GM12891 (cell line): ENCODE measurements around the gene SHROOM3.
A peak's percentile ranks its signal among the peaks of the same experiment; 100 is the strongest.

ENCODE experiments used
- DNase-seq: peaks from one replicate; pipeline ENCODE4 v3.0.0; 2011; ENCODE audit warnings: low spot score; ENCODE audit not compliant: insufficient read length
- FAIRE-seq: peaks from 2 replicates; lab custom pipeline; 2011; peaks lifted over from hg19 to GRCh38; lab: Jason Lieb, UNC
- PAX5 ChIP-seq: IDR thresholded peaks from 2 replicates; pipeline ENCODE4 v1.6.1; 2011; ENCODE audit warnings: low read length, moderate library complexity, mild to moderate bottlenecking; ENCODE audit not compliant: insufficient read depth, severe bottlenecking
- POLR2A ChIP-seq: IDR thresholded peaks from 2 replicates; pipeline ENCODE4 v1.6.1; 2011; ENCODE audit warnings: low read depth, low read length, control low read depth
- POLR2AphosphoS5 ChIP-seq: IDR thresholded peaks from 2 replicates; pipeline ENCODE4 v1.6.1; 2011; ENCODE audit warnings: low read depth, low read length, control low read depth
- POU2F2 ChIP-seq: IDR thresholded peaks from 2 replicates; pipeline ENCODE4 v1.6.1; 2011; ENCODE audit warnings: low read depth, mild to moderate bottlenecking, control low read depth, low read length, moderate library complexity
- SPI1 ChIP-seq: IDR thresholded peaks from 2 replicates; pipeline ENCODE4 v1.6.1; 2011; ENCODE audit warnings: low read depth, low read length, control low read depth
- TAF1 ChIP-seq: IDR thresholded peaks from 2 replicates; pipeline ENCODE4 v1.6.1; 2011; ENCODE audit warnings: low read depth, low read length, control low read depth

Gene SHROOM3

DNA sequence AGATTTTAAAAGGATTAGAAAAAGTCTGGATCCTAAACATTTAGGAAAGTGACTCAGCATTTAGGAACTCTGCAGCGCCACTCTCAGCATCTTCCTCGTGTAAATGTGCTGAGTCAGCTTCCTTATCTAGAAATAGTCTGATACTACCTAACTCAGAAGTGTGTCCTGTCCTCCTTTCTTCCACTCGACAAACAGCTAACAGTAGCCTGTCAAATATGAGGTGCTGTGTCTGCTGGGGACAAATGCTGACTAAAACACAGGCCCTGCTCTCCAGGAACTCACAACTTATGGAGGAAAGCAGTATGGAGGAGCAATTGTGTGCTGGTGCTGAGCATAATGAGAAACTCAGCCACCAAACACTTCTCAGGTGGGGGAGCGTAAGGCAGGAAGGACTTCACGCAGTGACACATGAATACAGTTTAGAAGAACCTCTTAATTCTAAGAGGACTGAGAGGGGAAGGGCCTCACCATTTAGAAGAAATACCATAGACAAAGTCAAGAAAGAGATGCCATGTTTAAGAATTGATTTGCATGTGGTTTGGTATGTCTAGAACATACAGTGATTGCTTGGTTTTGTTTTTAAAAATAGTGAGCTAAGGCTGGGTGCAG, 337.6 kb downstream of the SHROOM3 start:
- FAIRE-seq (no peak), DNase-seq (no peak)
- no peak for TF ChIP-seq PAX5
- 0 out of 2 replicates have a peak, but pooled peaks have one; percentile 22 for TF ChIP-seq POU2F2

GRCh38 chr4:76773766-76774165, 338.7 kb downstream of the SHROOM3 start:
- TF ChIP-seq PAX5 (no peak), POU2F2 (no peak), POLR2A (no peak), POLR2AphosphoS5 (no peak), TAF1 (no peak), SPI1 (no peak)
- DNase-seq (no peak), FAIRE-seq (no peak)

GRCh38 chr4:76779740-76780459, 344.9 kb downstream of the SHROOM3 start:
- DNase-seq (no peak), FAIRE-seq (no peak)
- no peak for TF ChIP-seq SPI1
- TF ChIP-seq POLR2A: no peak

DNA sequence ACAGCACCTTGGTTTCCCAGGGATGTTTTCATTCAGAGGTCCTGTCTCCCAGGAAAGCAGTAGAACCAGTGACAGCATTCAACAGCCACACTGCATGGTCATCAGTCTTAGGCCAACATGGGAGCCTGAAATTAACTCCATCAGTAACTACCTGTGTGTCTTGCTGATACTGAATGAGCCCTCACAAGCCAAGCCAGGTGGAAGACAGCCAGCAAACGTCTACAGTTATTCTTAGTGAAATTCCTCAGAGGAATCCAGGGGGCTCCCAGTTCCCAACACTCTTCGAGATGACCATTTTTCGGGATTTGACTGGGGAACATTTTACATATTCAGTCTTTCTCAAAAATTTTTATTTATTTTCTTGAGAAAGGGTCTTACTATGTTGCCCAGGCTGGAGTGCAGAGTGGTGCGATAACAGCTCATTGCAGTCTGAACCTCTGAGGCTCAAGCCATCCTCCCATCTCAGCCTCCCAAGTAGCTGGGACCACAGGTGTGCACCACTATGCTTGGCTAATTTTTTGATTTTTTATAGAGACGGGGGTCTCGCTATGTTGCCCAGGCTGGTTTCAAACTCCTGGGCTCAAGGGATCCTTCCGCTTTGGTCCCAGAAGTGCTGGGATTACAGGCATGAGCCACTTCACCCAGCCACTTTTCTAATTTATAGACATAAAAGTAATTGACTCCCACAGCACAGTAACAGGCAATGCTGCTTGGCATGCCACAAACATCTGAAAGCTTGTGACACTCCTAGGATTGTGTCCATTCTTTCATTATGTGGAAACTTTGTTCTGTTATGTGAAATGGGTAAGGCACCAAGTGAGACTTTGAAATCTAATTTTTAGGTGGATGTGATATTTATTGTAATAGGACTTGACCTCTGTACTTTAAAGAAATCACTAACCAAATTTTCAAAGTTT, 346.0 kb downstream of the SHROOM3 start:
- TF ChIP-seq TAF1 (no peak), POU2F2 (no peak), POLR2A (no peak), SPI1 (no peak), POLR2AphosphoS5 (no peak), PAX5 (no peak)
- FAIRE-seq (no peak), DNase-seq (no peak)

DNA sequence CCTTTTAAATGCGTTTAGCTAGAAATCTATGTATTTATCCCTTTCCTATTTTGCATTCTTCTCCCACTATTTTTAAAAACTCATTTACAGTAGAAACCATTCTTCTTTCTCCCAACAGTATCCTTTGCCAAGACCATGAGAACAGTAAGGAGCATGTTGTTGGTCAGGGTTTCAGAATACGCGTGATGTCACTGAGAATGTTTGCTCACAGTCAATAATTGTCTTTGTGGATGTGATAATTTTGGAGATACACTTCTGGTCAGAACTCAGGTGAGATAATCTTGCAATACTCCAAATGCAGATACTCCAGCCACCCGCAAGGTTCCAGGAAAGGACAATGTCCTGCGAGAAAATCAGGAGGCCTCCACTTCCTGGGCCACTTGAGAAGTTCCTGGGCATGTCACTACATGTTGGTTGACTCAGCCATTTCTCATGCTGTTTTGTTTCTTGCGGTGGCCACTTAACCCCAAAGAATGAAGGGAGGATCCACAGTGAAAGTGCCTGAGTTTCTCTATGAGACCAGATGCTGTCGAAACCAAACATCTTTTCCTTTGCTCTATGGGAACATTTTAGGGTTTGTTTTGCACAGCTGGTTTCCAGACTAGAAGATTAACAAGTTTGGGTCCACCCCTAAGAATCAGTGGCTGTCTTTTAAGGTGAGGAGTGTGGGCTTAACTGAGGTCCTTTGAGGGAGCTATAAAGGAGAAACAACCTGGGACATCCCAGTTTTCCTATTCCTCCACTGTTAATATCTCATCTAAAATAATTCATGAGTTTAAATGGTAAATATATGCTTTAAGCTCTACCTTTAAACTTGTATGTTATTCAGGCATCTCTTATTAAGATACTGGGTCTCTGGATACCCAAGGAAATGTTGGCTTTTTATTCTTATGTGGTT, 346.9 kb downstream of the SHROOM3 start:
- no peak for FAIRE-seq
- TF ChIP-seq POU2F2: 0 out of 2 replicates have a peak, but pooled peaks have one; percentile 24
- no peak for TF ChIP-seq SPI1
- no peak for DNase-seq

DNA sequence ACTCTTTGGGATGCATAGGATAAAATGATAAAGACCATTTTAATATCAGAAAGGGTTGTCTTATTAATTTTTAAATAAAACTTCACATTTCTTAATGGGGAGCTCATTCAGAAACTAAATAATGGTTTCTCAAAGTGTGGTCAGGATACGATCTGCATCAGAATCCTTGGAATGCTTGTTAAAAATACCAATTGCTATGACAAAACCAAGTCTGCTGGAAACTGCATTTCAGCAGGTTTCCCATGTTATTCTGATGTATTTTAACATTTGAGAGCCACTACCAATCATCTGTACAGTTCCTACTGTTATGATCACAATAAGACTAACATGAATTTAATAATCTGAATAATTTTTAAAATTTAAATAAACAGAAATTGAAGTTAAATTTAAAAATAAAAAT, 347.8 kb downstream of the SHROOM3 start:
- FAIRE-seq: no peak
- TF ChIP-seq TAF1 (no peak), POU2F2 (no peak)
- DNase-seq: no peak

- FAIRE-seq (no peak), DNase-seq (no peak)
- TF ChIP-seq POLR2A (no peak), POU2F2 (no peak), SPI1 (no peak), PAX5 (no peak), TAF1 (no peak), POLR2AphosphoS5 (no peak)
These were observed 348.8 kb downstream of the SHROOM3 start for GRCh38 chr4:76783836-76784235.

- no peak for DNase-seq
- no peak for FAIRE-seq
- TF ChIP-seq POLR2AphosphoS5 (no peak), POLR2A (no peak), PAX5 (no peak), SPI1 (no peak), POU2F2 (no peak), TAF1 (no peak)
These were observed 349.2 kb downstream of the SHROOM3 start for GRCh38 chr4:76784237-76784636.

GRCh38 chr4:76787898-76788297, 352.9 kb downstream of the SHROOM3 start:
- DNase-seq (no peak), FAIRE-seq (no peak)
- TF ChIP-seq PAX5 (no peak), POLR2AphosphoS5 (no peak), TAF1 (no peak), SPI1 (no peak), POU2F2 (no peak), POLR2A (no peak)

GRCh38 chr4:76790377-76790776, 355.3 kb downstream of the SHROOM3 start:
- TF ChIP-seq SPI1 (peak; percentile 54), PAX5 (no peak)
- FAIRE-seq: no peak
- DNase-seq: no peak

DNA sequence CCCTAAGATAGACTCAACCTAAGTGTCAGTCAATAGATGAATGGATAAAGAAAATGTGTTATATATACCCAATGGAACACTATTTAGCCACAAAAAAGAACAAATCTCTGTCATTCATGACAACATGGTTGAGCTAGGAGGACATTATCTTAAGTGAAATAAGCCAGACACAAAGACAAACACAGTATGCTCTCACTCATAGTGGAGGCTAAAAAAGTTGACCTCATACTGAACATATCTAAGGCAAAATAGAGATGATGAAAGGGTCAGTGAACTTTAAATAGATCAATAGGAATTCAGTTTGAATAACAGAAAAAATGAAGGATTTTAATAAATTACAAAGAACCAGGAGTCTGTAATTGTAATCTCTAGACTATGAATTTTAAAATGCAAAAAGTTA, 356.4 kb downstream of the SHROOM3 start:
- no peak for TF ChIP-seq POU2F2
- no peak for FAIRE-seq

More for the DNA sequence above, 356.4 kb downstream of the SHROOM3 start:
- DNase-seq: no peak
